Endothelial cell of umbilical vein (primary cell): Measurements from ENCODE around the gene ARHGEF40. TPM values are rescaled to one million over a fixed set of nuclear protein-coding genes. Genes with fewer than 3 reads are reported as not detected.

Experiments used
- BruUV-seq: library from RNA; stranded (reverse); fragments of 400-500 nt; replicated peaks from 2 replicates; lab custom pipeline; 2021; lab: Mats Ljungman, UMichigan
- CTCF ChIA-PET: fragments of 300-600, 350-600 bp; sonication (Branson Sonifier 250); formaldehyde crosslinking; loops from one replicate; lab custom pipeline; 2021; ENCODE audit warnings: antibody characterized with exemption, inconsistent platforms; lab: Charles Lee
- POLR2A ChIA-PET: fragments of 300-600, 350-600 bp; sonication (Branson Sonifier 250); formaldehyde crosslinking; loops from one replicate; lab custom pipeline; 2021; ENCODE audit warnings: antibody characterized with exemption, inconsistent platforms; lab: Charles Lee
- DNase-seq: peaks from one replicate; pipeline ENCODE4 v3.0.0-alpha.2; 2011; ENCODE audit warnings: low read depth, low spot score
- FAIRE-seq: peaks from 2 replicates; lab custom pipeline; 2011; peaks lifted over from hg19 to GRCh38; lab: Jason Lieb, UNC
- H2AFZ ChIP-seq: 2 replicates; pipeline ENCODE4 v1.6.0; 2012; ENCODE audit warnings: low read depth, low read length, control low read depth, inconsistent platforms
- H3K27ac ChIP-seq: 2 replicates; pipeline ENCODE4 v1.5.1; 2011; ENCODE audit warnings: low read depth, mild to moderate bottlenecking, control low read depth, low read length, moderate library complexity; ENCODE audit not compliant: insufficient read depth
- H3K27me3 ChIP-seq, 2 experiments: 2 replicates each; pipeline versions ENCODE4 v1.6.0 to v1.6.1; 2011; ENCODE audit warnings: low read length in 2 of 2, mixed read lengths in 1 of 2; ENCODE audit not compliant: control insufficient read depth in 2 of 2, insufficient read depth in 2 of 2
- H3K36me3 ChIP-seq, 2 experiments: 2 replicates in 1 of 2; 3 replicates in 1 of 2; pipeline ENCODE4 v1.5.1; 2011; ENCODE audit warnings: low read length in 2 of 2, mild to moderate bottlenecking in 1 of 2, moderate library complexity in 1 of 2; ENCODE audit not compliant: control insufficient read depth in 2 of 2, insufficient read depth in 2 of 2; ENCODE audit errors: extremely low read depth in 1 of 2
- H3K4me1 ChIP-seq: 3 replicates; pipeline ENCODE4 v1.5.1; 2011; ENCODE audit warnings: mild to moderate bottlenecking, low read length; ENCODE audit not compliant: control insufficient read depth, insufficient read depth; ENCODE audit errors: extremely low read depth
- H3K4me2 ChIP-seq: 2 replicates; pipeline ENCODE4 v1.6.1; 2011; ENCODE audit warnings: low read length, control low read depth, mixed read lengths; ENCODE audit not compliant: insufficient read depth
- H3K4me3 ChIP-seq, 3 experiments: fragments of 200-600 bp in 1 of 3; sonication (generic), shearing (Covaris generic) in 1 of 3; replicated peaks in 1 of 3; 2 replicates each; pipeline ENCODE4 v1.5.1; 2011 to 2016; ENCODE audit warnings: control low read depth in 3 of 3, low read length in 3 of 3, mild to moderate bottlenecking in 2 of 3, inconsistent platforms in 1 of 3, low read depth in 1 of 3, moderate library complexity in 1 of 3; ENCODE audit not compliant: insufficient read depth in 1 of 3
- H3K79me2 ChIP-seq: 2 replicates; pipeline ENCODE4 v1.6.0; 2012; ENCODE audit warnings: low read length, inconsistent platforms; ENCODE audit not compliant: control insufficient read depth, insufficient read depth
- H3K9ac ChIP-seq: replicated peaks from 2 replicates; pipeline ENCODE3; 2011; ENCODE audit warnings: low read length, control low read depth; ENCODE audit not compliant: insufficient read depth; ENCODE audit errors: extremely low read depth
- H3K9me1 ChIP-seq: replicated peaks from 3 replicates; pipeline ENCODE4 v1.6.0; 2011; ENCODE audit warnings: mild to moderate bottlenecking, low read length; ENCODE audit not compliant: control insufficient read depth, insufficient read depth; ENCODE audit errors: extremely low read depth
- H3K9me3 ChIP-seq: replicated peaks from 2 replicates; pipeline ENCODE4 v1.5.1; 2012; ENCODE audit warnings: low read length, inconsistent platforms; ENCODE audit not compliant: control insufficient read depth, insufficient read depth
- H4K20me1 ChIP-seq: replicated peaks from 2 replicates; pipeline ENCODE3; 2011; ENCODE audit warnings: mild to moderate bottlenecking, low read length; ENCODE audit not compliant: control insufficient read depth, insufficient read depth; ENCODE audit errors: extremely low read depth
- CTCF ChIP-seq, 2 donors: IDR thresholded peaks; 1 replicate in 1 of 2; 2 replicates in 1 of 2; pipeline ENCODE4 v1.5.1; 2011; ENCODE audit warnings: low read length in 2 of 2, mild to moderate bottlenecking in 2 of 2, moderate library complexity in 2 of 2, control low read depth in 1 of 2, inconsistent platforms in 1 of 2, low read depth in 1 of 2; ENCODE audit not compliant: insufficient read depth in 1 of 2; ENCODE audit errors: extremely low read depth in 1 of 2
- EZH2 ChIP-seq: IDR thresholded peaks from 2 replicates; pipeline ENCODE4 v1.6.1; 2012; ENCODE audit warnings: borderline replicate concordance, low read depth, mild to moderate bottlenecking, moderate library complexity, low read length, inconsistent platforms; ENCODE audit not compliant: severe bottlenecking
- FOS ChIP-seq: IDR thresholded peaks from 2 replicates; pipeline ENCODE4 v1.6.1; 2011; ENCODE audit warnings: mild to moderate bottlenecking, low read length, moderate library complexity, borderline replicate concordance; ENCODE audit not compliant: insufficient read depth
- GATA2 ChIP-seq: IDR thresholded peaks from 2 replicates; pipeline ENCODE4 v1.7.0; 2011; ENCODE audit warnings: low read depth, mild to moderate bottlenecking, moderate library complexity, mixed read lengths, low read length; ENCODE audit not compliant: insufficient read length, insufficient read depth
- JUN ChIP-seq: IDR thresholded peaks from 2 replicates; pipeline ENCODE4 v1.6.1; 2011; ENCODE audit warnings: borderline replicate concordance, low read depth; ENCODE audit not compliant: insufficient read length, insufficient read depth
- MAX ChIP-seq: IDR thresholded peaks from 2 replicates; pipeline ENCODE4 v1.6.1; 2011; ENCODE audit not compliant: insufficient read depth, insufficient read length
- MYC ChIP-seq: IDR thresholded peaks from one replicate; pipeline ENCODE4 v1.6.1; 2011; ENCODE audit warnings: mild to moderate bottlenecking, low read depth, low read length
- POLR2A ChIP-seq: IDR thresholded peaks from 2 replicates; pipeline ENCODE4 v1.6.1; 2012; ENCODE audit warnings: low read depth, mild to moderate bottlenecking, control low read depth, low read length
- POLR2AphosphoS5 ChIP-seq: IDR thresholded peaks from 2 replicates; pipeline ENCODE4 v1.6.1; 2012; ENCODE audit warnings: low read depth, mild to moderate bottlenecking, control low read depth, low read length, moderate library complexity; ENCODE audit not compliant: insufficient read depth
- dilution Hi-C: fragments of 300-500 bp; cut with MboI; formaldehyde crosslinking; loops from one replicate; pipeline ENCODE4 v1.15.0; 2019; ENCODE audit warnings: low sequenced_read_pairs; ENCODE audit not compliant: extremely low pct_ligation_motif_present
- intact Hi-C: fragments of 100-400 bp; cut with micrococcal nuclease; formaldehyde crosslinking; loops from one replicate; pipeline ENCODE4 v1.10.0; 2022
- polyA plus RNA-seq, 4 experiments: library from polyadenylated mRNA; depleted of rRNA in 3 of 4; stranded (reverse) in 3 of 4; unstranded in 1 of 4; fragments of >200 nt; gene quantifications; 2 replicates each; pipeline versions ENCODE4 v1.2.1 to v1.2.3, GENCODE V29; 2011 to 2012; ENCODE audit warnings: missing spikeins in 1 of 4
- total RNA-seq: library from RNA; stranded (reverse); gene quantifications from 2 replicates; pipeline ENCODE4 v1.2.3, GENCODE V29; 2021

Gene ARHGEF40
- total and polyA plus RNA-seq, 2 donors (not counting 3 experiments of a cell fraction or from before 2014, with no cell fraction given) = 2.6 to 19.9 TPM

GRCh38 chr14:21029917-21030316 lies 40.2 kb upstream of the ARHGEF40 start, which contains the start of gene TPPP2:
TSS of gene TPPP2 (plus strand) at chr14:21030217. CDS start at chr14:21030582, 365 bp downstream.
- Histone ChIP-seq H3K9me1 (no peaks in the 10 kb centered on the region), H3K27ac (no peak within 1 kb of the TSS), H3K9me3 (no peaks in the 10 kb centered on the region), H3K4me2 (no peak within 1 kb of the TSS), H3K79me2 (no peaks in the 10 kb centered on the region), H3K36me3 (no peaks in the 10 kb centered on the region), H3K4me3 (no peak within 1 kb of the TSS), H4K20me1 (no peaks in the 10 kb centered on the region), H3K9ac (no peak within 1 kb of the TSS), H2AFZ (no peak within 1 kb of the TSS), H3K27me3 (peaks cover 30 to 34% of the 10 kb centered on the region in 2 experiments), H3K4me1 (no peaks in the 10 kb centered on the region)
- no peak for TF ChIP-seq FOS
- no peak for TF ChIP-seq MAX
- no peak for TF ChIP-seq JUN
- no peak for TF ChIP-seq POLR2AphosphoS5
- TF ChIP-seq EZH2 = no peak
- no peak for TF ChIP-seq POLR2A
- no peak for TF ChIP-seq MYC
- no peak for TF ChIP-seq GATA2
- no peak for TF ChIP-seq CTCF (IDR thresholded peaks at IDR 0.05; ENCODE audit: extremely low read depth in 1 of 2, insufficient read depth in 1 of 2, low read depth in 1 of 2, low read length in 2 of 2)
- no peak for FAIRE-seq
- POLR2A ChIA-PET = no interaction called here
- dilution Hi-C loops = no loop called here
- DNase-seq = no peak
- CTCF ChIA-PET = interaction anchor here (0.5 to 10.1 kb wide), 3 partner anchors 8 to 22 kb away, joined by 3 to 86 read pairs (median 3); no protein-coding TSS in a partner anchor
- no TSS peak for BruUV-seq
- intact Hi-C loops = no loop called here
